ENCODE results near the gene GLG1.

DNA sequence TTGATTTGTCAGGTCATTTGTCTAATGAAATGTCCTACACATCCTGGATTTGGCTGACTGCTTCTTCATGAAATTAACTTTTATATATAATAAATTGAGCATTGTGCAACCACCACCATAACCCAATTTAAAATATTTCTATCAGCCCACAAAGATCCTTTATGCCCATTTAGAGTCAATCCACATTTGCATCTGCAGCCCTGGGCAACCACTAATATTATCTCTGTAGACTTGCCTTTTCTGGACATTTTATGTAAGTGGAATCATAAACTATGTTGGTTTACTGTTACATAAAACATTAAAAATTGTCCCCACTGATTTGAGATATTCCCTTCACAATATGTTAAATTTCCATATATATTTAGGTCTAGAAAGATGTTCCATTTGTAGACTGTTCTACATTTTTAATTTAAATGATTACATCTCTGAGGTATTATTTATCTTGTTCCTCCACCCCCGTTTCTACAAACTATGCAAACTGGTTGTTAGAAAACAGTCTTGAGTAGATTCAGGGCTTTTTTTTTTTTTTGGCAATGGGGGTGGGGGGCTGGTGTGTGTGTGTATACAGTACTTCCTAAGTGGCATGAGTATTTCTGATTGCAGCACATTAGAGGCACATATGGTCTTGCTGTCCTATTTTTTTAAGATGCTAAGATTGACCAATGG is 43.1 kb upstream of the GLG1 start:
- TF ChIP-seq, protein P1, sequence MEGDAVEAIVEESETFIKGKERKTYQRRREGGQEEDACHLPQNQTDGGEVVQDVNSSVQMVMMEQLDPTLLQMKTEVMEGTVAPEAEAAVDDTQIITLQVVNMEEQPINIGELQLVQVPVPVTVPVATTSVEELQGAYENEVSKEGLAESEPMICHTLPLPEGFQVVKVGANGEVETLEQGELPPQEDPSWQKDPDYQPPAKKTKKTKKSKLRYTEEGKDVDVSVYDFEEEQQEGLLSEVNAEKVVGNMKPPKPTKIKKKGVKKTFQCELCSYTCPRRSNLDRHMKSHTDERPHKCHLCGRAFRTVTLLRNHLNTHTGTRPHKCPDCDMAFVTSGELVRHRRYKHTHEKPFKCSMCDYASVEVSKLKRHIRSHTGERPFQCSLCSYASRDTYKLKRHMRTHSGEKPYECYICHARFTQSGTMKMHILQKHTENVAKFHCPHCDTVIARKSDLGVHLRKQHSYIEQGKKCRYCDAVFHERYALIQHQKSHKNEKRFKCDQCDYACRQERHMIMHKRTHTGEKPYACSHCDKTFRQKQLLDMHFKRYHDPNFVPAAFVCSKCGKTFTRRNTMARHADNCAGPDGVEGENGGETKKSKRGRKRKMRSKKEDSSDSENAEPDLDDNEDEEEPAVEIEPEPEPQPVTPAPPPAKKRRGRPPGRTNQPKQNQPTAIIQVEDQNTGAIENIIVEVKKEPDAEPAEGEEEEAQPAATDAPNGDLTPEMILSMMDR (conservative IDR thresholded peaks at IDR 0.05): no peak
- TF ChIP-seq ZFX (IDR thresholded peaks at IDR 0.05): no peak
